Activated T-cell treated with anti-CD3 and anti-CD28 coated beads for 48 hours (primary cell): ENCODE measurements around the gene MPZL1.
A peak's percentile ranks its signal among the peaks of the same experiment; 100 is the strongest.

ENCODE experiments used
- DNase-seq: peaks from one replicate; pipeline ENCODE4 v3.0.0-alpha.2; 2020; ENCODE audit warnings: low read depth

MPZL1 gene

DNA sequence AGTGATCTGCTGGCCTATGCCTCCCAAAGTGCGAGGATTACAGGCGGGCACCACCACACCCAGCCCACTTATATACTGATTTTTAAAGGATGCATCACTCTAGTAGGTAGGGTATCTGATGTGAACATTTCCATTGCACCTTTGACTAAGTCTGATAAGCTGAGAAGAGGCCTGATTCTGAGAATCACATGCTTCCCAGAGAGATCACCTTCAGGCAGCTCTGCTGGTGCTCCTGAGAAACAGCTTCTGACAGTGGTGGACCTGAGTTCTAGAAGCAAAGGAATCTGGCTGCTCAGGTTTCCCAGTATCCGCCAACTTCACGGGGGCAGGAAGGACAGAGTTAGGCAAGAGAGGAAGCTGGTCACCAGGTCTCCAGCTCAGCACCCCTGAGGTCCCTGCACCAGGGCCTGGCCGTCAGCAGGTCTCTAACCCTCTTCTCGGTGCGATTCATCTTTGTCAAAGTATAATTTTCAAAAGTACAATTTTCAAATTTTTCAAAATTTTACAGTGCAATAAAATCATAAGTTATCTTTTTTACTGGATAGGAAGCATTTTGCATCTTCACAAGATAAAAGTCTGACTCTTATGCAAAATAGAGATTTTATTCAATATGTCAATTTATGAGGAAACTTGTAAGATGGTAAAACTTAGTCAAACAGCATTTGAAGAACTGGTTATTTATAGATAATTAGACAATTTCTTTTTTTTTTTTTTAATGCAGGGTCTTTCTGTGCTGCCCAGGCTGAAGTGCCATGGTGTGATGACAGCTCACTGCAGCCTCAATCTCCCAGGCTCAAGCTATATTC is 25.8 kb upstream of the MPZL1 start:
- no peak for DNase-seq

DNA sequence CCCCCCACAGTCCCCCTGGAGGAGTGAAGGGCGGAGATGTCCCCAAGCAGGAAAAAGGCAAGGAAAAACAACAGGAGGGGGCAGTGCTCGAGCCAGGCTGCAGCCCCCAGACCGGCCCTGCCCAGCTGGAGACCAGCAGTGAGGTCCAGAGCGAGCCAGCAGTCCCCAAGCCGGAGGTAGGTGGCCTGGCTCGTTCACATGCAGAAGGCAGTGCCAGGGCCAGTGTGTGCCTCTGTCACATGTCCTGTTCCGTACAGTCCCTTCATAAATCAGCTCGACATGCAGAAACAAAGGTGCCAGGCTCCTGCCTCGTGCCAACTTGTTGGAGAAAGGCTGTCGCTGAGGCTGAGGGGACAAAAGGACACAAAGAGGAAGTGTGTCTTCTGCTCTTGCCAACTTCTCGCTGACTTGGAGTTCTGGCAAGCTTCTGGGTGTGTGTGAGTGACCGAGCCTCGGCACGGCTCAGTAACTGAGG is 24.1 kb upstream of the MPZL1 start:
- DNase-seq, result no peak

DNA sequence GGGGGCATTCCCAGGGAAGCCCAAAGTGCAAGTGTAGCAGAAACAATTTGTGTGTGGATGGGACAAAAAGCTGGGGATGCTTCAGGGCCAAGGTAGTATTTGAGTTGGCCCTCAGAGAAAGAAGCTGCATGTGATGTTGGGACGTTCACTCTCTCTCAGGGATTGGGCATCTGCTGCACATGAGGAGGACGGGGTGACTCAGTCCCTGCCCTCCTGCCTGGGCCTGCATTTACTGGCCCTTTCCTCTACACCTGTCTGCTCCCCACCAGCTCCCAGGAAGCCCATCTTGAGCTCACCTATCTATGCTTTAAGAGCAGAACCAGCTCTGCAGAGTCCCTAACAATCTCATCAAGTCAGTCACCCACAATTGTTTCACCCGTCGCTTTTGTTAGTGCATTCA is 23.5 kb upstream of the MPZL1 start:
- DNase-seq, result no peak

DNA sequence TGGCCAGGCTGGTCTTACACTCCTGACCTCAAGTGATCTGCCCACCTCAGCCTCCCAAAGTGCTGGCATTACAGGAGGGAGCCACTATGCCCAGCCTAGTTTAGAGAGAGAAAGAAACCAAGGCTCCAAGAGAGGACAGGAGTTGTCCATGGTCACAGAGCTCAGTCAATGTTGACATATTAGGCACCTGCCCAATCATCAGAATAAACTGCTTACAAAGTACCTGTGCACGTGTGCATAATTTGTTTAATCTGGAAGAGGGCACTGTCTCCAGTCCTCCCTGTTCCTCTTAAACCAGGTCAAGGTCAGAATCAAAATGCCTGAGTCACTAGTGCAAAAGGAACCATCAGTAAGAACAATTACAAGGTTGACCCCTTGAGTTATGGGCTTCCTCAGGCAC is 20.3 kb upstream of the MPZL1 start:
- no peak for DNase-seq

DNA sequence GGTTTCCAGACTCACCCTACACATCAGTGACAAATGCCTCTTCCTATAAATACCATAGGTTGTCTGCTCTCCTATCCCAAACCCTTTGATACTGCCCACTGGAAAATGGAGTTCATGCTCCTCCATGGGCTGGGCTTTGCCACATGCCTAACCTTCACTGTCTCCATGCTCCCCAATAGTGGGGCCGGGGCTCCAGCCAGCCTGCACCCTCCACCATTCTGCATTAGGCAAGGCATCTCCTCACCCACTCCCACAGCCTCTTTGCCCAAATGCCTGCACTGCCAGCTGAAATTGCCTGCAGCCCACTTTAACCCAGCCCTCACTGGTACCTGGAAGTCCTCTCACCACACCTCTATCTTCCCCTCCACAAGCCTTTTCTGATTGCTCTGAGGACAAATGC is 18.2 kb upstream of the MPZL1 start:
- DNase-seq, result no peak

DNA sequence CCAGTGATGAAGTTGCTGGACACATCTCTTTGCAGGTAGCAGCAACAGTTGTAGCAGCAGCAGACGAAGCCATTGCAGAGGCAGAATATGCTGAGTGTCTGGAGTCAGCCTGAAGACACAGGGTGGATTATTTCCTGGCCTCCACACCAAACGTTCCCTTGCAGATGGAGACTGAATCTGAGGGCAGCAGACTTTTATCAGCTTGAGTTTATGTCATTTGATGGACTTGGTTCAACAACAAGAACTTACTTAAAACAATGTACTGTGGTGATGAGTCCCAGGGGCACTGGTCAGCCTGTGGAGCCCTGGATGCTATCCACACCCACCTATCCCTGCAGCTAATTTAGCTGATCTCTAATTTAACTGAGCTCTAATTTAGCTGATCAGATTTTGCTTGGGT is 17.1 kb upstream of the MPZL1 start:
- DNase-seq, result no peak

DNA sequence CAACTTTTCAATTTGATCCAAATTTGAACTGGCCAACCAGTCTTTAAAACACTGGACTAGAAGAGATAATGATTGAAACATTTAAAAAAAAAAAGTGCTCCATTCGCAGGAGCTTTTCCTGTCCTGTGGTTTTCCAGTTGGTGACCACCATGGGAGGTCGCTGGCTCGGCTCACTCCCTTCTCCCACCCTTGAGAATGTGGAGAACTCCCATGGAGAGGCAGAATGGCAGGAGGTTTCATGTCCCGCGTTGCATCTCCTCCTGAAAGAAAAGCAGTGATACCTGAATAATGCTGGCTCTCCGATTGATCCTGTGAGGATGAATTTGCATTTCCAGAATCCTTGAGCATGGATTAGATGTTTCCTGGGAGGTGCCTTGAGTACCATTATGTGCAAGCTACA is 16.5 kb upstream of the MPZL1 start:
- DNase-seq, result no peak

DNA sequence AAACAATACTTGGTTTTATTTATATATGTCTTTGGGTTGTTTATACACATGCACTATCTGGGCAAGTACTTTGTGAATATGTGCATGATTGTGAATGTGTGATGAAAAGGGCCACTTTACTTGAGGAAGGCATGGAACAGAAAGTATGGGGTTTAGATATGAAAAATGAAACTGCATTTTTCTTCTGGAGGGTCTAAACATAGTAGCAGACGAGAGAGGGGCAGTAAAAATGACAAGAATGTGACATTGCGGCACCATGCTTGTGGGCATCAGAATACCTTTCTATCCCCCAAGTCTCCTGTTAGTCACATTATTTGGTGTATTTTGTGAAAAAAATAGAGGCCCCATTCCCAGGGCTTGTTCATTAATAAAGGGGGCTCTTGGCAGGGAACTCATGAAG is 15.4 kb upstream of the MPZL1 start:
- DNase-seq, result no peak

DNA sequence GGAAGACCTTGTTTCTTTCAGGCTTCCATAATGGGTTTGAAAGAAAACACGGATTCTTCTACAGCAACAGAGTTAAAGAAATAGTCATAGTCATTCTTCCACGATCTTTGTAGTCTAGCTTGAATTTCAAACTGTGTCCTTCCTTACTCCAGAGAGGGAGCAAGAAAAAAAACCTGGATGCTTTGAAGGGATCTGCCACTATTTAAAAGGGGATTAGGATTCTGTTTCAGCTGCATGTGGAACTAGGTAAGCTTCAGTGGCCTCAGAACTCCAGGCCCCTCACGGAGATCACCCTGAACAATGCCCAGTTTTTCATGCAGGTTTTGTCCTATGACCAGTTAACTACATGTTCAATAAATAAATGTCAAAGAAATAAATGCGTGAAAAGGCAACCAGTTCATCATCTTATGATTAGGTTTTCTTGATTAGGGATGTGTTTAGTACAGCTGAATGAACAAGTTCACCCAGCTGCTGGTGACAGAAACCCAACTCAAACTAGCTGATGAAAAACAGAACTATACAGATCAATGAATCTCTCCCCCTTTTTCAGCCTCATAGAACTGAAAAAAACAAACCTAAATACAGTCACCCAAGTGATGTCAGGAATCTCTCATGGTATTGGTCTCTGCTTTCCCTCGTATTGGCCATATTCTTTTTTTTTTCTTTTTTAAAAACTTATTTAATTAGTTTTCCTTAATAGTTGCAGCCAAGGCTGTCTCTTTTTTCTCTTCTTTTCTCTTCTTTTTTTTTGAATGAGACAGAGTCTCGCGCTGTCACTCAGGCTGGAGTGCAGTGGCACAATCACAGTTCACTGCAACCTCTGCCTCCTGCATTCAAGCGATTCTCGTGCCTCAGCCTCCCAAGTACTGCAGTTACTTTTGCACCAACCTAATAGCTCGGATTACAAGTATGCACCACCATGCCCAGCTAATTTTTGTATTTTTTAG is 14.6 kb upstream of the MPZL1 start:
- no peak for DNase-seq

DNA sequence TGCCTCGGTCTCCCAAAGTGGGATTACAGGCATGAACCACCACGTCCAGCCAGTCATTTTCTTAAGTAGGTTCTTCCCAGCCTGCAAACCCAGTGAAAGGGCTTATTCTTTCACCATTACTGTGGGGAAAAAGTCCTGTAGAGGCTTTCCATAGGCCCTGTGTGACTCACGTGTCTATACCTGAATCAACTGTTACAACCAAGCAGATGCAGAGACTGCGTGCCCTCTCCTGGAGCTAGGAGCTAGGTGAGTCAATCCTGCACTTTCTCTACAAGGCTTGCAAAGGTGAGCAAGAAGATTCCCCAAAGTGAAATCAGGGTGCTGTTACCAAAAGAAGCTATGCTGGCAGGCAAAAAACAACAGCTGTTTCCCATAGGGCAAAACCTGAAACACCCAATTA is 13.8 kb upstream of the MPZL1 start:
- DNase-seq, result no peak

DNA sequence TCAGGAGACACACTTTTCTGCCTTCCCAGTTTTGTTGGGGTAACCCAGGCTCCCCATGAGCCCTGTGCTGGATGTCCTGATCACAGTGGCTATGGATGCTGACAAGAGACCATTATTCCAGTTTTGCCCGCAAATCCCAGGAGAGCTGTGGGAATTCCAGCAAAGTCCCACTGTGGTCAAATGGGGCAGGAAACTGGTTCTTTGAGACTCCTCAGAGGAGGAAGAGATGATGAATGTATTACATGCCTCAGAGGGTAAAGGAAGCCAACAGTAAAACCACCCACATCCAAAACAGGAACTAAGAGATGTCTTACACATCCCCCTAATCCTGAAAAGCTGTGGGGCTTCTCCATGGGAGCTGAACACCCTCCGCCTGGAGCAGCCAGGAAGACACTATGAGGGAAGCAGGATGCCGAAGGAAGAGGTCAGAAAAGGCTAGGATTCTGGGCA is 12.8 kb upstream of the MPZL1 start:
- DNase-seq, result no peak

DNA sequence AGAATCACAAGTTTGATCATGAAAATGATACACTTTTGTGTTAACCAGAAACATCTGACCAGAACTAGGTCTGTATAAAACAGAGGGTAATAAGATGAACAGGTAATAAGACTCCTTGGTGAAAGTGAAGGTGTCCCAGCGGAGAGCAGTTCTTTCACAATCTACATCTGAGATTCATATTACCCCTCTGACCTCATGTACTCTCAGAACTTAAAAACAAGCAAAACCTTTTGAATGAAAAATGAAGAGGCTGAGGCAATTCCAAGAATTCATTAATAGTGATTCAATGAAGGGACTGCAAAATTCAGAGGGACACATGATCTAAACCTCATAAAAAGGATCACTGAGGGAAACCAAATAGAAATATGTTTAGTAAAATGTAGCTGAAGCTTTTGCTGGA is 10.9 kb upstream of the MPZL1 start:
- DNase-seq, result no peak

DNA sequence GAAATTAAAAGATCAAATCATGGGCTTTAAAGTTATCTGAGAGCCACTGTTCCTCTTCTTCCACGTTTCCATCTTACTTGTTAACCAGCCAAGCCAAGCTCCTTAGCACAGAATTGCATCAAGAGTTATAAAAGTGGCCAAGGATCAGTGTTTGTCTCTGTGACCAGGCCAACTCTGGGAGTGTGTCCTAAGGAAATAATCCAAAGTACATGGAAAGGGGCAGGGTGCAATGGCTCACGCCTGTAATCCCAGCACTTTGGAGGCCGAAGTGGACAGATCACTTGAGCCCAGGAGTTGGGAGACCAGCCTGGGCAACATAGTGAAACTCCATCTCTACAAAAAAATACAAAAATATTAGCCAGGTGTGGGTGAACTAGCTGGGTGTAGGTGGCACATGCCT is 10.0 kb upstream of the MPZL1 start:
- no peak for DNase-seq

DNA sequence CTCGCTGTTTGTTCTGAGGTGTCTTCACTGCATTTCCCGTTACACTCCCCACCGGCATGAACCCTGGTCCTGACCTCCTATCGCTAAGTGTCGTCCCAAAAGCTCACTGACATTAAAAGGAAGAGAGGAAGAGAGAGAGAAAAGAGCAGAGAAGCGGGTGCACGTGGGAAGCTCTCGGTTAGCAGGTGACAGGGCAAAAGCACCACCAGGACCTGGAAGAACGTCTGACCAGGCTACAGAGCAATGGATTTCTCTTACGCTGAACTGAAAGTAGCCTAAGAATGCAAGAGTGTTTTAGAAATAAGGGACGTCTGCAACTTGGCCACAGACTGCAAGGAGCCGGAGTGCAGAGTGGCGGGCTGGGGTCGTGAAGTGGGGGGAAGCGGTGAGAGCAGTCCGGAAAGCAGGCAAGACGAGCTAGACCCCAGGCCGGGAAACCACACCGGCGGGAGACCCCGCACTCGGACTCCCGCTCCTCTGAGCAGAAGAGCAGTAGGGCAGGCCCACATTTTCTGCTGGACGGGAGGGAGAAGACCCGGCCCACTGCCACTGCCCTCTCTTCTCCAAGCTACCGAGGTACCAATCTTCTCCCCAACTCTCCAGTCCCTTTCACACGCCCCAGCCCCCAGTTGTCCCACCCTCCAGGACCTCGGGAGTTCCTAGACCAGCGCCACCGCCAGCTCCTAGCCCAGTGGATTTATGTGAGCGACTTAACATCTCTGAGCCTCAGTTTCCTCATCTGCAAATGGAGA is 8.3 kb upstream of the MPZL1 start:
- no peak for DNase-seq

DNA sequence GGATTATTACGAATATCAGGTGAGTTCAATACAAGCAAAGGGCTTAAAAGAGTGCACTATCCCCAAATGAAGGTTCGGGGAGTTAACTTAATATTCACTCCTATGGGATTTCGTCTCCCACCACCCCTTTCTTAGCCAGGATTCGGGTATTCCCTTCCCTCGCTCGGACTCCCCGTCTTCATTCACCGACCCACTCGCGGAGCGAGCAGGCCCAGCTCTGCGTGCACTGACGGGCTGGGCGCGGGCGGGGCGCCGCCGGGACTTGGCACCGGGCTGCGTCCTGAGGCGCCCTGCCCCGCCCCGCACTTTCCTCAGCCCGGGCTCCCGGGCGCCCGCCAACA is 7.7 kb upstream of the MPZL1 start:
- peak; percentile 79 for DNase-seq

DNA sequence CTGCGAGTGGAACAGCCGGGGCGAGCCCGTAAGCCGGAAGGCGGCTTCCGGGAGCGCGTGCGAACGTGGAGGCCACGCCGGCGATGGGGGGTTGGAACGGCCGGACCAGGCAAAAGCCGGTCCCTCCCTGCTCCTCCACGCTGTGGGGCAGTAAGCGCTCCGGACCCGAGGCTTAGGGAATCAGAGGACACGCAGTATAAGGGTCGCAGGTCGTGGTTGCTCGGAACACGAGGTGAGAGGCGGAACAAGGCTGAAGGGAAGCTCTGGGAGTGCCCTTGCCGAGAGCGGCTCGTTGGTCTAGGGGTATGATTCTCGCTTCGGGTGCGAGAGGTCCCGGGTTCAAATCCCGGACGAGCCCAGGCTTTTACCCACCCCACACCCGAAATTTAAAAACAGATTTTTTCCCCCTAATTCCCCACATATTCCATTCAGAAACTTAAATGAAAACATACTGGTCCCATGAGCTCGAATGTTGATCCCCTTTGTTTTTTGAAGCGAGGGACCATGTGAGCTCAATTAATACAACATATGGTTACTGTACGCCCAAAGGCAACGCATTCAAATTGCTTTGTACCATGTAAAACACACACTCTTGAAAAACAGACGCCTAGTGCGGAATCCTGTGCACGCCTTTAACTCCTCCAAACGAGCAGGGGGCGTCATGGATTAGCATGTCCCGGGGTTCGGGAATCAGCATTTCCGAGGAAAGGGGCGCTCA is 7.2 kb upstream of the MPZL1 start:
- peak; percentile 84 for DNase-seq

DNA sequence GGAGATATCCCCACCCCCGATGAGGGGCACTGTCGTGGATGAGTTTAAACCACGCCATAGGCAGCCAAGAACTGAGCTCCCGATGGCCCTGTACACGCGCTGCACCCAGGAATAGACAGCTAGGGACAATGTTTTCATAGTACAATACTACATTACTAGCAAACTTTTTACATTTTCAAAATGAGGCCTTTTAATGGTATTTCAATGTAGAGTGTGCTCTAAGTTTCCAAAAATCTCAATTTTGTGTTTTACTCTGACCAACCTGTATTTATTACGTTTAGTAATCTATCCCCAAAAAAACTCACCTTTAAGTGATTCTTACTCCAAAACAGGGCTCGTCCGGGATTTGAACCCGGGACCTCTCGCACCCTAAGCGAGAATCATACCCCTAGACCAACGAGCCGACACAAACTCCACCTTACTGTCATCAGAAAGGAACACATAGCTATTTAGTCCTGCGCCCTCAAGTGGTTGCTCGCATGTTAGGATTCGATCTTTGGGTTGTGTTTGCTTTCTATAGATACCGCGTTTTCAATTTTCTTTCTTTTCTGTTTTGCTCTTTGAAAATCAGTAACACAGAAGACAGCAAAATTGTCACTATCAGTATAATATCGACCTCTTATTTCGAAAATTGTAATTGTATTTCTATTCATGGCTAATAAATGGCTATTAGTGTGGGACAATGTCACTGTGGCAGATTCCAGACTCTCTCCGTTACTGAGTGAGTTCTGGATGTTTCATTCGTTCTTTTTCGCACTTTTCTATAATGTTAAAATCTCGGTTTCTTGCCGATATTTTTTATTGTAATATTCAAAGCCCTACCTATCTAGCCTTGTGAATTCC is 6.4 kb upstream of the MPZL1 start:
- peak; percentile 83 for DNase-seq

DNA sequence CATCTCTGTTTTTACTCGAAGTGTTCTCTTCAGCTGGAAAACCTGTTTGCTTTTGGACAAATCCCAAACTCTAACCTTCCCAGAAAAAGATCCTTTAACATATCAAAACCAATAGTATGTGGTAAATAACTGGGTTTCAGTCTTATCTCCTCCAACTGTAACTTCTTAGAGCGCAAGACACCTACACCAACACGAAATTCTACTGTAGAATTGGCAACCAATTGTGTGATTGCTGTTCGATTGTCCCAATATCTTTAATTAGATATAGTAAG is 5.8 kb upstream of the MPZL1 start:
- no peak for DNase-seq

DNA sequence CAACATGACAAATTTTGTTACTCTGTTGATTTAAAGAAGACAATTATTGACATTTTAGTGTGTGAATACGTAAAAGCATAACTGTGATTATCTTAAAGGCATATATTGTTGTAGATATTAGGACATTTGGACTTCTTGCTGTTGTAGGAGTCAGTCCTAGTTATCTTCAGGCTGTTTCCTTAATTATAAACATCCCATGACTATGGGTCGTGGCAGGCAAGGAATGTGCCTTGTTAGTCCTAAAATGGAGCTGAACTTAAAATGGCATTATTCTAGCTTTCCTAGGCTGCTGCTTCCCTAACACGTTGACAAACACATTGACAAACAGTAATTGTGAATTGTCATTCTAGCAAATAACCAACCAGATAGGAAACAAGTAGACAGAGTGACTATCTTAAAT is 4.4 kb upstream of the MPZL1 start:
- no peak for DNase-seq

DNA sequence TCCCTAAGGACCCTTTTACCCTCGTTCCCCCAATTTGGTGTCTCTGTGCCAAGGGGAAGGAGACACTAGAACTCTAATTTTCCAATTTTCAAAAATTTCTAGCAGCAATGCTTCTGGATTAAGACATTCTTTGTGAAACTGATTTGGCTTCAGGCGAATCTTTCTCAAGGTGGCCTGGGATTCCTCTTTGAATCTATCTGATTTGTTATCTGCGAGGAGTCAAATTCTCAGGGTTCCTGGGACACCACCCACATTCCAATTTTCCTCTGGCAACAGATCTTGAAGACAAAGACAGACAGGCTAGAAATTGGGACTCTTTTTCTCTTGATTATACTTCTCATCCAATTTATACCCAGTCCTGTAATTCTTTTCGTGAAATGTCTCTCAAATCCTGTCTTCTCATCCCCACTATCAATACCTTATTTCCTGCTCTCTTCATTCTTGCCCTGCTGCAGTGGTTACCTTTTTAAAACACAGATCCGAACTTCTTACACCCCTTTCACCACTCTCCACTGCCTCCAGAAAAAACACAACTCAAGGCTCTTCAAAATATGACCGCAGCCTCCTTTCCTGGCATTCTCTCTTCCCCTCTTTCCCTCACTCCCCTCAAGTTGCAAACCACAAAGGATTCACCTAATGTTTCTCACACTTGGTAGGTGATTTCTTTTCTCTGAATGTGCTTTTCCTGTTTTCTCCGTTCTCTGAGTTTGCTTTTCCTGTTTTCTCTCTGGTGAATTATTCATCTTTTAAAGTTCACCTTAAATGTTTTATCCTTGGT is 2.7 kb upstream of the MPZL1 start:
- DNase-seq, result no peak
